ENCODE measurements around the gene DDB1.
"Not testable (repeated sequence)": the region's sequence is repeated elsewhere in the genome, so short reads cannot be mapped to it uniquely, and the experiment has no call there.

DDB1 gene

GRCh38 chr11:61270354-61271076, 62.4 kb downstream of the DDB1 start:
- no peak for DNase-seq (ENCODE audit: low spot score)

DNA sequence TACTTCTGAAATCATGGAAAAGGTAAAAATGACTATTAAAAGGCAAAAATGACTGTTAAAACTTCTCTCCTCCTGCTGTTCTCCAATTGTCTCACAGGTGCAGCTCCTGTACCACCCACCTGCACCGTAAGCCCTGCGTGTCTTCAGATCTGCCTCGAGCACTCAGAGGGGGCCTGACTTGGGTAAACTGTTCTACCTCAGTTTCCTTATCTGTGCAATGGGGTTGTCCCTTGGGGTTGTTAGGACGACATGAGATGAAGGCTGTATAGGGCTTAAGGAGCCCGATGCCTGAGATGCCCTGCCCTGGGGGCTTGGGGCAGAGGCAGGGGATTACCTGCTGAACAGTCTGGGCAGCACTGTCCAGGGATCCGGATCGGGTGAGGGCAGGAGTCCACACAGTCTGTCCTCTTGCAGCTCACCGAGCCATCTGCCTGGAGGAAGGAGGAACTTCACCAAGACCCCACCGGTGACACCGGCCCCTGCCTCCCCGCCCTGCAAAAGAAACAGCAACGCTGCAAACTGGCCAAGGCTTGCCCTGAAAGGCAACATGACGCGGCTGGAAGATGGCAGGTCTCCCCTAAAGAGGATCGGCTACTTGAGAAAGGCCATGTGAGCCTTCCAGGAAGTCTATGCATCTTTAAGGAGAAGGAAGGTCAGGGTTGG, 64.2 kb downstream of the DDB1 start:
- DNase-seq (ENCODE audit: low spot score): no peak

GRCh38 chr11:61267437-61267841, 65.5 kb downstream of the DDB1 start:
- DNase-seq (ENCODE audit: low spot score): no peak

- DNase-seq (ENCODE audit: low spot score): no peak
Observed at GRCh38 chr11:61266602-61267001, 66.3 kb downstream of the DDB1 start.

DNA sequence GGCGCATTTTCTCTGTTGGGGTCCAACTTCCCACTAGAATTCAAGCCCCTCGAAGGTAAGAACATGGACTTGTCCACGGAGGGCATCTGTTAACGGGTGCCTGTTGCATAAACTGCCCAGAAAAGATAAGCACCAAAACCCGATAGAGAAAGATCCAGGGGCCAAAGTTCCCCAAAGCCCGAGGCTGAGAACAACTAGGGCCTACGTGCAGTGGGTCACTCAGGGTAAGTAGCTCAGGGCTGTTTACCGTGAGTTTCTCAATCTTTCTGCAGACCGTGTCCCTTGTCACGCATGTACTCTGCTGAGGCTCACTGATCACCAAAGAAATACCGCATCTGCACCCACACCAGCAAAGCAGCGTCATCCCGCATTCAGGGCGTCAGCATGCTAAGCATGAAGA, 67.5 kb downstream of the DDB1 start:
- no peak for DNase-seq (ENCODE audit: low spot score)

GRCh38 chr11:61264795-61265194, 68.1 kb downstream of the DDB1 start:
- DNase-seq (ENCODE audit: low spot score): no peak

- DNase-seq (ENCODE audit: low spot score): no peak
Observed at GRCh38 chr11:61264371-61264770, 68.5 kb downstream of the DDB1 start.

DNA sequence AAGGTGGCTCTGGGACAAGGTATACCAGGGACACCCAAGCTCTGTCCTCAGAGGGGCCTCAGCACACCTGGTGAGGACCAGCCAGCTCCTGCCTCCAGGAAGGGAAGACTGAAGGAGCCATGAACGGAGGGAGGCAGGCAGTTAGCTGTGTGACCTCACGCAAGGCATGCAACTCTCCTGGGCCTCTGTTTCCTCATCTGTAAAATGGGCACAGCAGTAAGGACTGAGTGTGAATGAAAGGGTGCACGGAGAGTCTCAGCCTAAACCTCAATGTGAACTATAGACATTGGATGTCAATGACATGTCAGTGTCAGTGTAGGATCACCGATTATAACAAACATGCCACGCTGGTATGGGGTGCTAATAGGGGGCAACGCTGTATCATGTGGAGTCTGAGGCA, 73.5 kb downstream of the DDB1 start:
- no peak for DNase-seq (ENCODE audit: low spot score)

DNA sequence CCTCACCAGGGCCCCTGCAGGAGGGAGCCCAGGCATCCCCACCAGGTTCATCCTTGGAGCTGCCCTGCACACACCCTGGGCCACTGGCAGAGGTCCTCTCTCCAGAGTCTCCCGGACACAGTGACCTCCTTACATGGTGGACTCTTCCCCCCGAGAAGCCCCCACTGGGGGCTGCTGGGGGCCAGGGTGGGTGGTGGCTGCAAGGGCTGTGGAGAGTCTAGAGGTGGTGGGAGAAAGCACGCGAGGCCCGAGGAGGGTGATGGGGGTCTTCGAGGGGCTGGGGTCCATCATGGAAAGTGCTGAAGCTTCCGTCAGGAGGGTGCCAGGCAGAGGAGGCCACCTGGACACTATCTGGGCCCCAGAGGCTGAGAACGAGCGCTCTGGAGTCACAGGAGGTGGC, 74.4 kb downstream of the DDB1 start:
- DNase-seq (ENCODE audit: low spot score): no peak

DNA sequence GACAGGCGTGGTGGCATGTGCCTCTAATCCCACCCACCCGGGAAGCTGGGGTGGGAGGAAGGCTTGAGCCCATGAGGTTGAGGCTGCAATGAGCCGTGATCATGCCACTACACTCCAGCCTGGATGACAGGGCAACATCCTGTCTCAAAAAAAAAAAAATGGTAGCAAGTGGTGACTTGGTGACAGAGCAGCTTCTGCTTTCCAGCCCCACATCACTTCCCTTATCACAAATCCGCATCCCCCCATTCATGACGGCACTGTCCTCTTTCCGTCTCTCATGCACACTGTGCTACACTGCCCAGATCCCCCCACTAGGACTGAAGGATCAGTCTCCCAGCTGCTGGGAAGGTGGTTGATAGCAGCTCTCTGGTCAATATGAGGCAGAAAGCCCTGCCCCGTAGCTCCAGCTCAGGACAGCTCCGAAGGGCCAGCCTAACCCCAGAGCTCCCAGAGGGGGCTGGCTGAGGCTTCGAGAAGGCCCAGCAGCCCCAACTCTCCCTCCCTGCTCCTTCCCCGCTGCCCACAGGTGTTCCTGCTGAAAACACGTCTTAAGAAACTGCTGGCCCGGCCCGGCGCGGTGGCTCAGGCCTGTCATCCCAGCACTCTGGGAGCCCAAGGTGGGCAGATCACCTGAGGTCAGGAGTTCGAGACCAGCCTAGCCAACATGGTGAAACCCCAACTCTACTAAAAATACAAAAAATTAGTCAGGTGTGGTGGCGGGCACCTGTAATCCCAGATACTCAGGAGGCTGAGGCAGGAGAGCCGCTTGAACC, 76.0 kb downstream of the DDB1 start:
- DNase-seq (ENCODE audit: low spot score): no peak

DNA sequence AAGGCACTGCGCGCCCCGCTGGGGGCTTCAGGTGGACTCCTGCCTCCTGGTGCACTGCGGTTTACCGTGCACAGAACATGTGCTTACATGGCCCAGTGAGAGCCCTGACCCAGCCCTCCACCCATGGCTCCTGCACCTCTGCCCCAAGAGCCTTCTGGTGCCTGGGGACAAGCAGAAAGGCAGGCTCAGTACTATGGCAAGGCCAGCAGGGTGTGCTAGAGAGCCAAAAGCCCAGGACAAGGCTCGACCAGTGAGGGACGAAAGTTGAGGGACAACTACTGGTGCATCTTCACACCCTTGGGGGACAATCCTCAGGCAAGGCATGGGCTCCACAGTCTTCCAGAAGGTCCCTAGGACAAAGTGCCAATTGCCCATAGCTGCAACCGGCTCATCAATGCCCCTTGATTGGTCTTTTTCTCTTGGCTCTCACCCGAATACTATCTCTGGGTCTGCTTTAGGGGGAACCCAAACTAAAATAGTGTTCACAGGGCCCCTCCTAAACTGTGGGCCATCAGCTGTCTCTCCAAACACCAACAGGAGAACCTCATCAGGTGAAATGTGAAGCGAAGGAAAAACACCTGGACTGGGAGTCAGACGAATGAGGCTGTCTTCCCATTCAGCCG, 78.4 kb downstream of the DDB1 start:
- DNase-seq (ENCODE audit: low spot score): peak; percentile 54

DNA sequence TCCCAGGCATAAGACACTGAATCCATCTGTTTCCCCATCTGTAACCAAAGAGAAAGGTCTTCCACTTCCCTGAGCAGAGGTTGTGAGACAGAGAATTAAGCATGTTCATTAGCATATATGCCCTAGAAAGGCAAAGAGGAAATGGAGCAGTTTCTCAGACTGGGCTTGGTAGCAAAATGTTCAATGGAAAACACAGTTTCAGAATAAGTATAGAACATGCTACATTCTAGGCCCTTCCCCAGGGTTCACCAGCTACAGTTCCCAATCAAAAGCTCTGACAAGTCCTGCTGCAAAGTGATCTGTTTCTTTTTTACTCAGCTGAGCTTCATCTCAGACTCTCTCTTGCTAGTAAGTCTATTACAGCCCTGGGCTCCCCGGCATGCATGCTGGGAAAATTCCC, 80.6 kb downstream of the DDB1 start:
- not testable (repeated sequence) for DNase-seq (ENCODE audit: low spot score)

GRCh38 chr11:61250796-61251765, 81.8 kb downstream of the DDB1 start:
- not testable (repeated sequence) for DNase-seq (ENCODE audit: low spot score)

All from CD4-positive, alpha-beta T cell treated with Interleukin-15 for 4 hours (primary cell).